Measurements from ENCODE around the gene ACTRT2.

- TF ChIP-seq EZH2 (IDR thresholded peaks at IDR 0.05) (no peak), POLR2AphosphoS5 (IDR thresholded peaks at IDR 0.05; ENCODE audit: borderline replicate concordance, low read depth, low read length) (no peak), FOXP2 (optimal IDR thresholded peaks at IDR 0.05; ENCODE audit: control extremely low read depth, extremely low read length, insufficient read depth) (no peak)
Measured at GRCh38 chr1:2975466-2976179, 45.6 kb upstream of the ACTRT2 start.
